SIG-M5 (cell line): ENCODE results near the gene CRACR2A.

Experiments used
- DNase-seq: peaks from one replicate; lab custom pipeline; 2025; lab: John Stamatoyannopoulos, UW

The CRACR2A gene

DNA sequence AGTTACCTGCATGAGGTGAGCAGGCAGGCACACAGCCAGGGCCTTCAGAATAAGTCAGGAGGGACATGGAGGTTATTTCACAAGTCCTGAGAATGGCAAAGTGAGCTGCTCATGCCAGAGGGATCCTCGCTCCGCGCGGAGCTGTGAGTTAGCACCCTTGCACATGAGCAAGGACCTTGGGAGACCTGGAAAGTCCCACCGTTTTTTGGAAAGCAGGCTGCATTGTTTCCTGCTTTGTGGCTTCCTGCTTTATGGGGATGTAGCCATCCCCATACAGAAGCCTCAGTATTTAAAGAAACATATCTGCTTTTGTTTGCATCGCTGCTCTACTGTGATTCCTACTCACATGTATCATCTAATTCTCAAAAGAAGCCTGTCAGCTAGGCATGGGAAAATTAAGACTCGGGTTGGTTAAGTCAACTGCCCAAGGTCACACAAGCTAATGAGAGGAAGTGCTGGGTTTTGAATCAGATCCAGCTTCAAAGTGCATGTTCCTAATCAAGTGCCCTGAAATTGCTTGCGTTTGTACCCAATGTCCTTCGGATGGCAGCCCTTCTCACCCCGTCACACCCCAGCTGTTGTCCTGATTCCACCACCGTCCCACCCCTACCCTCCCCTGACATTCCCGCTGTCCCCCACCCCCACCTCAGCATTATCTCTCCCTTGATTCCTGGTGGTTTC lies 106.2 kb downstream of the CRACR2A start:
- DNase-seq, result no peak

DNA sequence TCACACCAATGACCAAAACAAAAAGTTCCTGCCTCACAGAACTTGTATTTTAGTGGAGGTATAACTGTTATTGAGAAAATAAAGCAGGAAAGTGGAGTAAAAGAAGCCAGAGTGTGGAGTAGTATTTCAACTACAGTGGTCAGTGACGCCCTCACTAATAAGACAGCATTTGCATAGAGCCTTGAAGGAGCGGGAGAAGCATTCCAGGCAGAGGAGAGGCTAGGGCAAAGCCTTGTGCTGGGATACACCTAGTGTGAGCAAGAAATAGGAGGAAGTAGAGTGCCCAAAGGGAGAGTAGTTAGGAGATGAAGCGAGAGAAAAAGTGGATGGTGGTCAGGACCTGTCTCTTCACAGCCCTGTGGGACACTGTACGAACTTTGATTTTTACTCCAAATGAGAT lies 107.8 kb downstream of the CRACR2A start:
- DNase-seq, result no peak

DNA sequence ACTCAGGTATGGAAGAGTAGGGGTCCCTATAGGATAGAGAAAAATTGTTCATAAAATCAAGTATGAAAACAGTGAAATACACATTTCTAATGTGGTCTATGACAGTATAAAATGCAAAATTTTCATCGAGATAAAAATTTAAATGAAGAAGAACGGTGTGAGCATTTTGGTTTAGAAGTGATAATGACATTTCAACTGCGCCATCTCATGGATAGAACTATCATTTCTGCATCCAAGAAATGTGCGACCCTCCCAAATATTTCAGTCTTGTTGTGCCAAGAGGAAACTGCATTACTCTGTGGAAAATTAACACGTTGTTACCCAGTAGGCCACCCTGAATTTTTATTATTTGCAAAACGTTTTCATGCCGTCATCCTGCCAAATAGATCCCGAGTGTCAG lies 108.8 kb downstream of the CRACR2A start:
- DNase-seq, result no peak

DNA sequence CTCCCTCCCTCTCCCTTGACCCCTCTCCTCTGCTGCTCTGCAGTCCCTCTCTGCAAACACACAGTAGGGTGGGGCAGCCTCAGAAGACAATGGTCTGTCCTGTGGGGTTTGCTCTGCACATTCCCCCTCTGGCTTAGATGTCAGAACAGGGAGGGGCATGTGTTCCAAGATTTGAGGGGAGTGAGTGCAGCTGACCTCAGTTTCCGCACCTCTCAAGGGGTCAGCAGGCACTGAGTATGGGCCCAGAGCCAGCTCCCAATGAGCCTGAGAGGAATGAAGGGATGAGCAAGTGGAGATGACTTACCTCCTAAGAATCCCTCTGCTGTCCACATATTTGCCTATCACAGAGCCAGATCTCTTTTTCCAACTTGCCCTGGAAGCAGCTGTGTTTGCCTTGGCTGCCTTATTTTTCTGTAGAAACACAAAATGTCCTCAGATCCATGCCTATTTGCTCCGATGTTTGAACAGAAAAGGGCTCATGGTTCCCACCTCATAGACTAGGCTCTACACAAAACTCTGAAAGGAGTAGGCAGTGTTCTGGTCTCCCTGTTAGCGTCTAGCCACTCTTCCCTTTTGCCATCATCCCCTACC lies 111.4 kb downstream of the CRACR2A start:
- DNase-seq, result no peak

DNA sequence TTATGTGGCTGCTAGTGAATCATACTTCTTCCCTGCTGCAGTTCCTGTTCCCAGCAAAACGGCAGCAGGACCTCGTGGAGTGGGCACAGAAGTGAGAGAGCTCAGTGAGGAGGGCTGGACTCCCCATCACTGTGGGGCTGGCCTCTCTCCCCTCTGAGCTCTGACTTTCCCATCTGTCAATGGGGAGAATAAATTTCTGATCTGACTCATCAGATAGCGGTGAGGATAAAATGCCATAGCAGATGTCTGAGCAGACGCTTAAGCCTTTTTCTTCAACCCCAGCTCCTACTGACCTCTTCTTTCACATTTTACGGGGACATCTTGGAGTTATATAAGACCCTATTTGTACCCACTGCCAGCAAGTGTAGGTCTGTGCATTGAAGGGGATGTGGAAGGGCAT lies 116.6 kb downstream of the CRACR2A start:
- no peak for DNase-seq

GRCh38 chr12:3634348-3634747 lies 118.6 kb downstream of the CRACR2A start:
- no peak for DNase-seq

GRCh38 chr12:3633396-3633795 lies 119.5 kb downstream of the CRACR2A start:
- DNase-seq, result no peak

- DNase-seq, result no peak
Measured at GRCh38 chr12:3632754-3633153, 120.2 kb downstream of the CRACR2A start.

DNA sequence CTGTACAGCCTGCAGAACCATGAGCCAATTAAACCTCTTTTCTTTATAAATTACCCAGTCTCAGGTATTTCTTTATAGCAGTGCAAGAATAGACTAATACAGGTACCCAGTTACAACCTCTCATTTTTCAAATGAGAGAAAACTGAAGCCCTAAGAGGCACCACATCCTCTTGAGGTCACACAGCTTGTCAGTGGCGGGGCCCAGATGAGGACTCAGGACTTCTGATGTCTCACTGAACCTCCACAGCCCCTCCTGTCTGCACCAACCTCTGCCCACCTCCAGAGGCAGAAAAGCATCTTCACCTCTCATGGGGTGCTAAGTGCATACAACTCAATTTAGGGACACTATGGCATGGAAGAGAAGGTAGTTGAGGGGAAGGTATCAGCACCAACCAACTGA lies 120.7 kb downstream of the CRACR2A start:
- no peak for DNase-seq

- DNase-seq, result no peak
Measured at GRCh38 chr12:3631759-3632158, 121.2 kb downstream of the CRACR2A start.

GRCh38 chr12:3631272-3631637 lies 121.7 kb downstream of the CRACR2A start:
- DNase-seq, result no peak

GRCh38 chr12:3630621-3631271 lies 122.2 kb downstream of the CRACR2A start:
- DNase-seq, result no peak

DNA sequence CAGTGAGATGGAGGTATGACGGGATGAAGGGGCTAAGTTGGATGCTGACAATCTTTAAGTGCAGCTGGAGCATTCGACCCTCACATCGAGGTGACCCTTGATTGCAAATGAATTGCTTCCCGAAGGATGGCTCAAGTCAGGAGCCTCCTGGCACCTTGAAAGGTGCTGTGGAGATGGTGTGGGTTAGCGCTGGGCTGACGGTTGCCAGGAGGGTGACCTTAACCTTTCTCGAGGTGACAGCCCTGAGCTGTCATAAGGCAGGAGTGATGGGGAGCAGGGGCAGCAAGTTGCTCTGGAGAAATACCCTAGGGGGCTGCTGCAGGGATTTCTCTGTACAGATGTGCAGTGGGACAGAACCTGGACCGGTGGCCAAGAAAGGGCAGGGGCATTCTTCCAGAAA lies 122.8 kb downstream of the CRACR2A start:
- DNase-seq, result no peak

- no peak for DNase-seq
Measured at GRCh38 chr12:3629057-3629830, 123.7 kb downstream of the CRACR2A start.

DNA sequence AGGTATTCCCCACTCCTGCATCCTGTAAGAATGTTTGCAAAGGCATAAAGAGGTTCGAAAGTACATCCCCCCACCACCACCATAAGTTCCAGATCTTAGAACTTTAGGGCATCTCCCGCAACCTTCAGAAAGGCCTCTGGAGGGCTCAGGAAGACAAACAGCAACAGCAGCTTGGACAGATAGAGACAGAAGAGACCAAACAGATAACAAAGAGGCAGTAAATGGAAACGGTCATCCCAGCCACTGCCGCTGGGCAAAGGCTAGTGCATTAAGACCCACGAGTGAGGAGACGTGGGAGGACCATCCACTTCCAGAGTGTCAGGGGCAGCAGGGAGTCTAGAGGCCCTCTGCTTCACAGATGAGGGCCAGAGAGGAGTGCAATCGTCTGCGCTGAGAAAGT lies 124.3 kb downstream of the CRACR2A start:
- DNase-seq, result no peak

GRCh38 chr12:3627336-3627735 lies 125.6 kb downstream of the CRACR2A start:
- no peak for DNase-seq

DNA sequence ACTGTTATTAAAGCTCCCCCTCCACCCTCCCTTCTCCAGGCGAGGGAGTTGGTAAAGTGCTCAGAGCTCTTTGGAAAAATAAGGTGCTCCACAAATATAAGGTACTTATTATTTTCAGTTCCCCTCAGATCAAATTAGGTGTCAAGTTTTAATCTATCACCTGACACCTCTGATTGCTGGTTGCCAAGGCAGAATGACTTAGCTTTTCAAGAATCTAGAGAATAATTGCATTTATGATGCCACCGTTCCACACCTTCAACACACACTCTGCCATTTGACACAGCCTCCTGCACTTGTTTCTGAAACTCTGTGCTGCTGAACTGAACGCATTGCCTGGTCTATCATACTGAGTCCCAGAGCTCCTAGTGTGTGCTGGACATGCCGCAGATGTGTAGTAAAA lies 128.6 kb downstream of the CRACR2A start:
- DNase-seq, result no peak

- no peak for DNase-seq
Measured at GRCh38 chr12:3622822-3623690, 129.9 kb downstream of the CRACR2A start.

DNA sequence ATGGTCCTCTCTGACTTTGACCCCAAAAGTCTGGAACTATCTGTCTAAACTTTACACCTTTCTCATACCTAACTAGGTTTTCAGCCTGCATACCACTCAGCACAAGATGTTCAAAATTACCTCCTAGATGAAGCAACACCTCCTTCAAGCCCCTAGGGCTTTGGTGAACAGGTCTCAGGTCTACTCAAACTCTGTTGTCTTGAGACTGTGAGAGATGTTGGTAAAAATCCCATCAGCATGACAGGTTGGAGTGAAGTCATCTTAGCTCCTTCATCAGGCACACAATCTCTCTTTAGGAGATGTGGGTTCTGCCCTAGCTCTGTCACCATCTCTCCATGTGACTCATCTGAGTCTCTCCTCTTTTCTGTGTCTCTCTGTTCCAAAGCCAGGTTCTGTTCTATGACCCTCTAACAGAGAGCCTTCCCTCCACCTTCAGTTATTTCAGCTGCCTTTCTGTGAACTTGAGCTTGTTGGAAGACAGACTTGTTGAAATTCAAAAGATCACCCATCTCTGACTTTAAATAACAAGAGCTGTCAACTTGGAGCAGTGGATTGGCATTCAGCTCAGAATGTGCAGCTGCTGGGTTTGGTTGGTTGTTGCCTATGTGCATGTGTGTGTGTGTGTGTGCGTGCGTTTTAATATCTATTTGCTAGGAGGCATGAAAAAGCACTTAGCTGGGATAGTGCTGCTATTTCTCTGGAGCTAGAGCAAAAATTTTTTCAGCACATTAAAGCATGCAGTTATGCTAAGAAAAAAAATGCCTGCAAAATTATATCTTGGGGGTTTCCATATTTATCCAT lies 130.7 kb downstream of the CRACR2A start:
- DNase-seq, result no peak

GRCh38 chr12:3620856-3621255 lies 132.1 kb downstream of the CRACR2A start:
- DNase-seq, result no peak

GRCh38 chr12:3617565-3617964 lies 135.3 kb downstream of the CRACR2A start:
- DNase-seq, result no peak
